ENCODE results near the gene CDKAL1. TPM values are rescaled to one million over a fixed set of nuclear protein-coding genes. Genes with fewer than 3 reads are reported as not detected.

The CDKAL1 gene
- total and polyA plus RNA-seq, 4 donors = 2.0 to 12.9 (median 6.7) TPM

- Histone ChIP-seq H3K9ac (ENCODE audit: low read depth in 1 of 2, low read length in 2 of 2) (no peak overlapping the region), H3K36me3 (ENCODE audit: control insufficient read depth in 4 of 4, insufficient read depth in 3 of 4, low read depth in 1 of 4, low read length in 3 of 4) (no peaks in the 10 kb centered on the region), H3K27me3 (ENCODE audit: control insufficient read depth in 4 of 4, insufficient read depth in 4 of 4, low read length in 3 of 4) (no peaks in the 10 kb centered on the region), H3K9me3 (ENCODE audit: control insufficient read depth in 4 of 4, low read length in 3 of 4) (no peaks in the 10 kb centered on the region), H3K4me3 (ENCODE audit: low read depth in 1 of 3, low read length in 3 of 3) (no peak overlapping the region), H3K27ac (ENCODE audit: low read depth in 1 of 2, low read length in 2 of 2) (no peak overlapping the region), H3K4me1 (ENCODE audit: control insufficient read depth in 4 of 4, insufficient read depth in 4 of 4, low read length in 3 of 4) (no peaks in the 10 kb centered on the region)
- DNase-seq (ENCODE audit: low spot score) = no peak
- 93% methylated on average over 9 of the region's 9 CpGs for WGBS
- TF ChIP-seq EGR1 (IDR thresholded peaks at IDR 0.05; ENCODE audit: low read depth in 2 of 2) (no peak), FOXA1 (IDR thresholded peaks at IDR 0.05) (no peak), SP1 (IDR thresholded peaks at IDR 0.05) (no peak), GABPA (IDR thresholded peaks at IDR 0.05 in 1 of 2, conservative IDR thresholded peaks at IDR 0.05 in 1 of 2) (no peak), TAF1 (conservative IDR thresholded peaks at IDR 0.05) (no peak), YY1 (IDR thresholded peaks at IDR 0.05) (no peak), NR2F2 (IDR thresholded peaks at IDR 0.05) (no peak), JUND (IDR thresholded peaks at IDR 0.05) (no peak), FOXA2 (IDR thresholded peaks at IDR 0.05) (no peak), CTCF (IDR thresholded peaks at IDR 0.05; ENCODE audit: low read depth, low read length, missing input control) (no peak), RAD21 (IDR thresholded peaks at IDR 0.05) (no peak), RXRA (IDR thresholded peaks at IDR 0.05) (no peak), HNF4A (conservative IDR thresholded peaks at IDR 0.05) (no peak), ZBTB33 (IDR thresholded peaks at IDR 0.05) (no peak), HNF4G (IDR thresholded peaks at IDR 0.05) (no peak)
- TF ChIP-seq, protein P1, sequence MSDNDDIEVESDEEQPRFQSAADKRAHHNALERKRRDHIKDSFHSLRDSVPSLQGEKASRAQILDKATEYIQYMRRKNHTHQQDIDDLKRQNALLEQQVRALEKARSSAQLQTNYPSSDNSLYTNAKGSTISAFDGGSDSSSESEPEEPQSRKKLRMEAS (IDR thresholded peaks at IDR 0.05) = no peak
- TF ChIP-seq, protein P2, sequence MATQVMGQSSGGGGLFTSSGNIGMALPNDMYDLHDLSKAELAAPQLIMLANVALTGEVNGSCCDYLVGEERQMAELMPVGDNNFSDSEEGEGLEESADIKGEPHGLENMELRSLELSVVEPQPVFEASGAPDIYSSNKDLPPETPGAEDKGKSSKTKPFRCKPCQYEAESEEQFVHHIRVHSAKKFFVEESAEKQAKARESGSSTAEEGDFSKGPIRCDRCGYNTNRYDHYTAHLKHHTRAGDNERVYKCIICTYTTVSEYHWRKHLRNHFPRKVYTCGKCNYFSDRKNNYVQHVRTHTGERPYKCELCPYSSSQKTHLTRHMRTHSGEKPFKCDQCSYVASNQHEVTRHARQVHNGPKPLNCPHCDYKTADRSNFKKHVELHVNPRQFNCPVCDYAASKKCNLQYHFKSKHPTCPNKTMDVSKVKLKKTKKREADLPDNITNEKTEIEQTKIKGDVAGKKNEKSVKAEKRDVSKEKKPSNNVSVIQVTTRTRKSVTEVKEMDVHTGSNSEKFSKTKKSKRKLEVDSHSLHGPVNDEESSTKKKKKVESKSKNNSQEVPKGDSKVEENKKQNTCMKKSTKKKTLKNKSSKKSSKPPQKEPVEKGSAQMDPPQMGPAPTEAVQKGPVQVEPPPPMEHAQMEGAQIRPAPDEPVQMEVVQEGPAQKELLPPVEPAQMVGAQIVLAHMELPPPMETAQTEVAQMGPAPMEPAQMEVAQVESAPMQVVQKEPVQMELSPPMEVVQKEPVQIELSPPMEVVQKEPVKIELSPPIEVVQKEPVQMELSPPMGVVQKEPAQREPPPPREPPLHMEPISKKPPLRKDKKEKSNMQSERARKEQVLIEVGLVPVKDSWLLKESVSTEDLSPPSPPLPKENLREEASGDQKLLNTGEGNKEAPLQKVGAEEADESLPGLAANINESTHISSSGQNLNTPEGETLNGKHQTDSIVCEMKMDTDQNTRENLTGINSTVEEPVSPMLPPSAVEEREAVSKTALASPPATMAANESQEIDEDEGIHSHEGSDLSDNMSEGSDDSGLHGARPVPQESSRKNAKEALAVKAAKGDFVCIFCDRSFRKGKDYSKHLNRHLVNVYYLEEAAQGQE (IDR thresholded peaks at IDR 0.05) = no peak
- TF ChIP-seq, protein P3, sequence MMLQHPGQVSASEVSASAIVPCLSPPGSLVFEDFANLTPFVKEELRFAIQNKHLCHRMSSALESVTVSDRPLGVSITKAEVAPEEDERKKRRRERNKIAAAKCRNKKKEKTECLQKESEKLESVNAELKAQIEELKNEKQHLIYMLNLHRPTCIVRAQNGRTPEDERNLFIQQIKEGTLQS (IDR thresholded peaks at IDR 0.05) = no peak
Measured at GRCh38 chr6:20790032-20790791, 256.0 kb downstream of the CDKAL1 start.

All from liver (tissue), 9 donors.